IMR-90 (cell line): ENCODE measurements around the gene ZNF773. TPM values are rescaled to one million over a fixed set of nuclear protein-coding genes. Genes with fewer than 3 reads are reported as not detected.

Source experiments
- ATAC-seq: fragments of 200-7000 bp; cut with Tn5 transposase; 2 replicates; pipeline ENCODE4 v1.9.1; 2020; ENCODE audit warnings: low read depth, mild to moderate bottlenecking, moderate library complexity
- BruUV-seq: library from RNA; stranded (reverse); fragments of 400-500 nt; replicated peaks from 2 replicates; lab custom pipeline; 2021; lab: Mats Ljungman, UMichigan
- CTCF ChIA-PET: fragments of 300-600 bp; formaldehyde crosslinking; extraction: SDS; loops from one replicate; lab custom pipeline; 2021; ENCODE audit warnings: antibody characterized with exemption; lab: Yijun Ruan, JAX
- POLR2A ChIA-PET: fragments of 300-600 bp; sonication (Branson Sonifier 250); formaldehyde crosslinking; loops from one replicate; lab custom pipeline; 2022; ENCODE audit warnings: antibody characterized with exemption; ENCODE audit not compliant: unreplicated experiment; lab: Charles Lee
- DNase-seq: peaks from one replicate; pipeline ENCODE4 v3.0.0; 2013
- H2AFZ ChIP-seq: replicated peaks from 2 replicates; pipeline ENCODE3; 2013; ENCODE audit warnings: low read length, mild to moderate bottlenecking; ENCODE audit not compliant: poor library complexity
- H2AK5ac ChIP-seq: 2 replicates; pipeline ENCODE4 v1.6.1; 2013; ENCODE audit warnings: low read depth, low read length, inconsistent platforms
- H2AK9ac ChIP-seq: replicated peaks from 2 replicates; pipeline ENCODE3; 2013; ENCODE audit warnings: mild to moderate bottlenecking, low read depth, low read length, moderate library complexity; ENCODE audit not compliant: poor library complexity
- H2BK120ac ChIP-seq: 2 replicates; pipeline ENCODE4 v1.6.1; 2013; ENCODE audit warnings: low read depth, low read length, inconsistent platforms
- H2BK15ac ChIP-seq: 3 replicates; pipeline ENCODE4 v1.6.1; 2013; ENCODE audit warnings: low read depth, low read length, inconsistent platforms
- H2BK20ac ChIP-seq: 2 replicates; pipeline ENCODE4 v1.6.1; 2013; ENCODE audit warnings: low read depth, mild to moderate bottlenecking, inconsistent platforms, low read length, moderate library complexity
- H2BK5ac ChIP-seq: 2 replicates; pipeline ENCODE4 v1.6.1; 2013; ENCODE audit warnings: mild to moderate bottlenecking, low read depth, low read length, inconsistent platforms; ENCODE audit not compliant: poor library complexity, severe bottlenecking
- H3K14ac ChIP-seq: replicated peaks from 2 replicates; pipeline ENCODE4 v1.6.1; 2013; ENCODE audit warnings: low read depth, low read length, inconsistent platforms
- H3K18ac ChIP-seq: 2 replicates; pipeline ENCODE4 v1.6.1; 2013; ENCODE audit warnings: low read depth, low read length, control low read depth
- H3K23ac ChIP-seq: 2 replicates; pipeline ENCODE4 v1.6.1; 2013; ENCODE audit warnings: low read depth, low read length, inconsistent platforms
- H3K27ac ChIP-seq: 2 replicates; pipeline ENCODE4 v1.5.1; 2013; ENCODE audit warnings: mild to moderate bottlenecking, control low read depth, low read length; ENCODE audit not compliant: insufficient read depth
- H3K27me3 ChIP-seq: 2 replicates; pipeline ENCODE4 v1.6.1; 2013; ENCODE audit warnings: low read length; ENCODE audit not compliant: control insufficient read depth, insufficient read depth
- H3K36me3 ChIP-seq: 2 replicates; pipeline ENCODE4 v1.6.1; 2013; ENCODE audit warnings: low read length, mixed read lengths; ENCODE audit not compliant: control insufficient read depth, insufficient read depth
- H3K4ac ChIP-seq: 2 replicates; pipeline ENCODE4 v1.6.1; 2013; ENCODE audit warnings: low read depth, low read length, inconsistent platforms
- H3K4me1 ChIP-seq: 2 replicates; pipeline ENCODE4 v1.6.1; 2013; ENCODE audit warnings: low read length, mixed read lengths; ENCODE audit not compliant: control insufficient read depth, insufficient read depth
- H3K4me2 ChIP-seq: 2 replicates; pipeline ENCODE4 v1.6.1; 2013; ENCODE audit warnings: low read depth, mild to moderate bottlenecking, control low read depth, low read length, moderate library complexity
- H3K4me3 ChIP-seq: 2 replicates; pipeline ENCODE4 v1.5.1; 2013; ENCODE audit warnings: low read depth, mild to moderate bottlenecking, control low read depth, low read length, moderate library complexity; ENCODE audit not compliant: insufficient read depth
- H3K56ac ChIP-seq: 2 replicates; pipeline ENCODE4 v1.6.1; 2013; ENCODE audit warnings: low read length, inconsistent platforms; ENCODE audit not compliant: insufficient read depth; ENCODE audit errors: extremely low read depth
- H3K79me1 ChIP-seq, 2 experiments: 2 replicates each; pipeline ENCODE4 v1.6.1; 2013; ENCODE audit warnings: low read length in 2 of 2, inconsistent platforms in 1 of 2, low read depth in 1 of 2
- H3K9ac ChIP-seq: 2 replicates; pipeline ENCODE4 v1.6.1; 2013; ENCODE audit warnings: low read depth, low read length, control low read depth
- H3K9me1 ChIP-seq: 2 replicates; pipeline ENCODE4 v1.6.1; 2013; ENCODE audit warnings: low read length, inconsistent platforms; ENCODE audit not compliant: insufficient read depth
- H3K9me3 ChIP-seq: 2 replicates; pipeline ENCODE4 v1.6.1; 2013; ENCODE audit warnings: low read length; ENCODE audit not compliant: control insufficient read depth, insufficient read depth
- H4K20me1 ChIP-seq: 2 replicates; pipeline ENCODE4 v1.6.1; 2013; ENCODE audit warnings: low read length, inconsistent platforms; ENCODE audit not compliant: insufficient read depth
- H4K5ac ChIP-seq: 2 replicates; pipeline ENCODE4 v1.6.1; 2013; ENCODE audit warnings: mild to moderate bottlenecking, low read depth, low read length, control low read depth
- H4K8ac ChIP-seq, 2 experiments: 2 replicates each; pipeline ENCODE4 v1.6.1; 2013; ENCODE audit warnings: low read depth in 2 of 2, low read length in 2 of 2, control low read depth in 1 of 2, inconsistent platforms in 1 of 2
- H4K91ac ChIP-seq: 2 replicates; pipeline ENCODE4 v1.6.1; 2013; ENCODE audit warnings: low read depth, low read length, inconsistent platforms; ENCODE audit not compliant: insufficient read depth
- CEBPB ChIP-seq: IDR thresholded peaks from 2 replicates; pipeline ENCODE4 v1.6.1; 2012; ENCODE audit warnings: low read depth, low read length, improper control_type of control experiment
- FOS ChIP-seq: fragments of 150-350 bp; IDR thresholded peaks from 2 replicates; pipeline ENCODE4 v1.6.1; 2016; ENCODE audit warnings: low read depth, low read length
- MAZ ChIP-seq: IDR thresholded peaks from 2 replicates; pipeline ENCODE4 v1.6.1; 2012; ENCODE audit warnings: low read depth, mild to moderate bottlenecking, low read length, improper control_type of control experiment, moderate library complexity, borderline replicate concordance
- NFE2L2 ChIP-seq: fragments of 150-350 bp; IDR thresholded peaks from 2 replicates; pipeline ENCODE4 v1.6.1; 2016; ENCODE audit warnings: low read depth, mild to moderate bottlenecking, low read length
- POLR2A ChIP-seq: IDR thresholded peaks from 2 replicates; pipeline ENCODE4 v1.6.1; 2012; ENCODE audit warnings: mild to moderate bottlenecking, low read depth, low read length
- RAD21 ChIP-seq: IDR thresholded peaks from 2 replicates; pipeline ENCODE4 v1.6.1; 2012; ENCODE audit warnings: low read length, improper control_type of control experiment
- SMC3 ChIP-seq: fragments of 150-350 bp; IDR thresholded peaks from 2 replicates; pipeline ENCODE4 v1.6.1; 2016; ENCODE audit warnings: low read depth, mild to moderate bottlenecking, antibody characterized with exemption, low read length, moderate library complexity
- WGBS, 2 experiments: methylation state at CpG; one replicate each; pipeline versions ENCODE4 v1.1.5 to v1.1.7; 2013; ENCODE audit warnings: missing lambda C conversion rate in 2 of 2; ENCODE audit not compliant: insufficient read length in 1 of 2; ENCODE audit errors: extremely low coverage in 2 of 2; 5-methylcytosine and 5-hydroxymethylcytosine counted together
- dilution Hi-C: fragments of 300-500 bp; cut with HindIII; formaldehyde crosslinking; loops from one replicate; pipeline ENCODE4 v1.14.3; 2018; ENCODE audit warnings: low sequenced_read_pairs; ENCODE audit not compliant: unreplicated experiment
- in situ Hi-C: fragments of 300-500 bp; cut with MboI; formaldehyde crosslinking; loops from 3 replicates; pipeline ENCODE4 v1.14.3; 2019; ENCODE audit warnings: low sequenced_read_pairs, inconsistent platforms, mixed read lengths
- intact Hi-C: fragments of 100-400 bp; cut with micrococcal nuclease; formaldehyde crosslinking; loops from 2 replicates; pipeline ENCODE4 v1.10.0; 2022
- polyA plus RNA-seq, 3 experiments: library from polyadenylated mRNA; depleted of rRNA; stranded (reverse); fragments of >200 nt; gene quantifications; 2 replicates each; pipeline ENCODE4 v1.2.3, GENCODE V29; 2012; ENCODE audit warnings: low replicate concordance in 1 of 3
- total RNA-seq: library from RNA; depleted of rRNA; stranded (reverse); fragments of >200 nt; gene quantifications from 2 replicates; pipeline ENCODE4 v1.2.3, GENCODE V29; 2012

ZNF773 gene
- total and polyA plus RNA-seq, 2 of the 4 experiments (the other 2 are of a cell fraction), result 5.5 to 13.3 TPM

GRCh38 chr19:57452307-57452706 lies 47.4 kb upstream of the ZNF773 start:
- Histone ChIP-seq H4K20me1 (no peaks in the 10 kb centered on the region), H3K4ac (no peak overlapping the region), H3K23ac (no peak overlapping the region), H2BK15ac (no peak overlapping the region), H2AK5ac (no peak overlapping the region), H3K9me3 (no peaks in the 10 kb centered on the region; the same call in 1 of the 2 replicates), H3K27ac (no peak overlapping the region), H3K4me1 (no peaks in the 10 kb centered on the region), H3K9ac (no peak overlapping the region), H2BK20ac (no peak overlapping the region), H2BK5ac (no peak overlapping the region), H2AK9ac (no peak overlapping the region), H3K4me3 (no peak overlapping the region), H3K27me3 (no peaks in the 10 kb centered on the region), H4K5ac (no peak overlapping the region), H4K91ac (no peak overlapping the region), H3K56ac (no peak overlapping the region), H2AFZ (no peak overlapping the region), H3K79me1 (no peaks in the 10 kb centered on the region; a peak in 2 of 4 replicates), H3K36me3 (no peaks in the 10 kb centered on the region; the same call in 1 of the 2 replicates), H2BK120ac (no peak overlapping the region), H3K14ac (no peak overlapping the region), H4K8ac (no peak overlapping the region), H3K4me2 (no peak overlapping the region), H3K9me1 (no peaks in the 10 kb centered on the region), H3K18ac (no peak overlapping the region)
- intact Hi-C loops (no loop called here), in situ Hi-C loops (no loop called here), dilution Hi-C loops (no loop called here)
- DNase-seq (no peak), ATAC-seq (no peak)
- no TSS peak for BruUV-seq
- no peak for TF ChIP-seq NFE2L2
- no peak for TF ChIP-seq FOS
- TF ChIP-seq POLR2A, result no peak
- TF ChIP-seq MAZ, result no peak
- no peak for TF ChIP-seq RAD21
- peak; percentile 76 for TF ChIP-seq CEBPB
- no peak for TF ChIP-seq SMC3
- CTCF ChIA-PET, result no interaction called here
- POLR2A ChIA-PET, result no interaction called here
- no CpG with 5 or more reads among the region's 3 CpGs for WGBS, 2 experiments
